NCI-H1417 (cell line): ENCODE measurements around the gene WDR35.

Experiments used
- DNase-seq, 3 experiments: peaks; one replicate each; lab custom pipeline; 2025; lab: John Stamatoyannopoulos, UW

The WDR35 gene

GRCh38 chr2:19989667-19990415 lies at the start of gene WDR35:
Gene WDR35, minus strand, starts transcription at chr2:19990105. Its CDS starts 90 bp downstream, at chr2:19990015.
- peak; percentile 97 to 99 (median 98) for DNase-seq

GRCh38 chr2:20037660-20038059 lies 47.8 kb upstream of the WDR35 start:
- no peak for DNase-seq

GRCh38 chr2:20035955-20036666 lies 46.2 kb upstream of the WDR35 start:
- no peak for DNase-seq

- no peak for DNase-seq
Measured at GRCh38 chr2:20034821-20035220, 44.9 kb upstream of the WDR35 start.

GRCh38 chr2:20034218-20034617 lies 44.3 kb upstream of the WDR35 start:
- no peak for DNase-seq

GRCh38 chr2:20033322-20033721 lies 43.4 kb upstream of the WDR35 start:
- DNase-seq = no peak

GRCh38 chr2:20030224-20030623 lies 40.3 kb upstream of the WDR35 start:
- no peak for DNase-seq

GRCh38 chr2:20027705-20028434 lies 38.0 kb upstream of the WDR35 start:
- no peak for DNase-seq

- no peak for DNase-seq
Measured at GRCh38 chr2:20027260-20027677, 37.4 kb upstream of the WDR35 start.

GRCh38 chr2:20025065-20025786 lies 35.3 kb upstream of the WDR35 start:
- no peak for DNase-seq

GRCh38 chr2:20023688-20024087 lies 33.8 kb upstream of the WDR35 start:
- DNase-seq = no peak

- no peak for DNase-seq
Measured at GRCh38 chr2:20021405-20022009, 31.6 kb upstream of the WDR35 start.

- no peak for DNase-seq
Measured at GRCh38 chr2:20019747-20020146, 29.8 kb upstream of the WDR35 start.

GRCh38 chr2:20018601-20019152 lies 28.8 kb upstream of the WDR35 start:
- DNase-seq = no peak

- no peak for DNase-seq
Measured at GRCh38 chr2:20016346-20016745, 26.4 kb upstream of the WDR35 start.

GRCh38 chr2:20015482-20016083 lies 25.7 kb upstream of the WDR35 start:
- DNase-seq = peak; percentile 45 to 73 (median 51)

GRCh38 chr2:20013126-20013849 lies 23.4 kb upstream of the WDR35 start:
- DNase-seq = no peak

GRCh38 chr2:20012282-20013125 lies 22.6 kb upstream of the WDR35 start, which contains the start of gene MATN3:
Gene MATN3, minus strand, starts transcription at chr2:20012668. Its CDS starts 37 bp downstream, at chr2:20012631.
- DNase-seq = peak in 2 of 3 experiments; percentile 33 to 60

GRCh38 chr2:20012032-20012281 lies 22.1 kb upstream of the WDR35 start:
- DNase-seq = no peak
